Esophagus squamous epithelium (tissue), 4 donors: ENCODE results near the gene DIS3L2.
"Not testable (repeated sequence)": the region's sequence is repeated elsewhere in the genome, so short reads cannot be mapped to it uniquely, and the experiment has no call there.

ENCODE experiments used
- POLR2A ChIP-seq, 4 donors: fragments of 450-650 bp; IDR thresholded peaks; one replicate each; pipeline ENCODE4 v1.6.1; 2017; ENCODE audit warnings: antibody characterized with exemption in 4 of 4, mild to moderate bottlenecking in 4 of 4, moderate library complexity in 3 of 4
- TF ChIP-seq, protein P1 (sequence below), 6 experiments: fragments of 450-650 bp in 4 of 6; fragments of 200-600 bp in 2 of 6; sonication (generic) in 2 of 6; IDR thresholded peaks; one replicate each; pipeline ENCODE4 v1.5.1; 2016 to 2019; ENCODE audit warnings: antibody characterized with exemption in 6 of 6, mild to moderate bottlenecking in 4 of 6, moderate library complexity in 4 of 6

DNA sequence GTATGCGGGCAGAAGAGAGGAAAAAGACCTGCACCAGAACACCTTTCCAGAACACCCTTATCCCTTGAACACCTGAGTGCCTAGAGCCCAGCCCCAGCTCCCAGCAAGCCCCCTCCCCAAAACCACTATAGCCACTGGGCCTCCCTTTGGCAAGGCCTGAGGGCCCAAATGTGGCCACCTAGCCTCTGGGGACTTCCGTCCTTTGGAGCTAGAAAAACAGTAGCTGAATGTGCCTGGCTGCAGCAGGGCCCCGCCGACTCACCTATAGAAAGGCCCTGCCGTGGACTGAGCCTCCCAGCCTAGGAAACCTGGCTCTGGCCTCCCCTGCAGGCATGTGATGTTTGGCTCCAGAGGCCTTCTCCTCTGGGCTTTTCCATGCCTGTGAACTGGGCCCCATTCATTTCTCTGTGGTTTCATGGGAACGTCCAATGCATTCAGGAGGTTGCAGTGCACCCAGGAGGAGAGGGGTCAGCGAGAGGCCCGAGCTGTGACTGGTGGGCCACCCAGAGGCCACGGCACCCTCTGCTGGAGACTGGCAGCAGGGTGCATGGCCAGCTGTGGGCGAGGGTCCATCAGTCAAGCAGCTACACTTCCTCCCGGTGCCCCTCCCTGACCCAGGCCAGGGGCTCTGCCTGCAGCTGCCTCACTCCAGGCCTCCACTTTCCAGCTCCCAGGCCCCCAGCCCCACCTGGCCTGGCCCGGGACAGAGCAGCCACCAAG, 401.7 kb downstream of the DIS3L2 start:
- not testable (repeated sequence) for TF ChIP-seq POLR2A (IDR thresholded peaks at IDR 0.05)
- TF ChIP-seq, protein P1, sequence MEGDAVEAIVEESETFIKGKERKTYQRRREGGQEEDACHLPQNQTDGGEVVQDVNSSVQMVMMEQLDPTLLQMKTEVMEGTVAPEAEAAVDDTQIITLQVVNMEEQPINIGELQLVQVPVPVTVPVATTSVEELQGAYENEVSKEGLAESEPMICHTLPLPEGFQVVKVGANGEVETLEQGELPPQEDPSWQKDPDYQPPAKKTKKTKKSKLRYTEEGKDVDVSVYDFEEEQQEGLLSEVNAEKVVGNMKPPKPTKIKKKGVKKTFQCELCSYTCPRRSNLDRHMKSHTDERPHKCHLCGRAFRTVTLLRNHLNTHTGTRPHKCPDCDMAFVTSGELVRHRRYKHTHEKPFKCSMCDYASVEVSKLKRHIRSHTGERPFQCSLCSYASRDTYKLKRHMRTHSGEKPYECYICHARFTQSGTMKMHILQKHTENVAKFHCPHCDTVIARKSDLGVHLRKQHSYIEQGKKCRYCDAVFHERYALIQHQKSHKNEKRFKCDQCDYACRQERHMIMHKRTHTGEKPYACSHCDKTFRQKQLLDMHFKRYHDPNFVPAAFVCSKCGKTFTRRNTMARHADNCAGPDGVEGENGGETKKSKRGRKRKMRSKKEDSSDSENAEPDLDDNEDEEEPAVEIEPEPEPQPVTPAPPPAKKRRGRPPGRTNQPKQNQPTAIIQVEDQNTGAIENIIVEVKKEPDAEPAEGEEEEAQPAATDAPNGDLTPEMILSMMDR (IDR thresholded peaks at IDR 0.05), result not testable (repeated sequence)
